Epidermal melanocyte (primary cell): Measurements from ENCODE around the gene TARDBP.
"Not testable (repeated sequence)": the region's sequence is repeated elsewhere in the genome, so short reads cannot be mapped to it uniquely, and the experiment has no call there.

Experiments used
- DNase-seq: peaks from one replicate; pipeline ENCODE4 v3.0.0; 2011; ENCODE audit warnings: low spot score; ENCODE audit not compliant: insufficient read length

The TARDBP gene

DNA sequence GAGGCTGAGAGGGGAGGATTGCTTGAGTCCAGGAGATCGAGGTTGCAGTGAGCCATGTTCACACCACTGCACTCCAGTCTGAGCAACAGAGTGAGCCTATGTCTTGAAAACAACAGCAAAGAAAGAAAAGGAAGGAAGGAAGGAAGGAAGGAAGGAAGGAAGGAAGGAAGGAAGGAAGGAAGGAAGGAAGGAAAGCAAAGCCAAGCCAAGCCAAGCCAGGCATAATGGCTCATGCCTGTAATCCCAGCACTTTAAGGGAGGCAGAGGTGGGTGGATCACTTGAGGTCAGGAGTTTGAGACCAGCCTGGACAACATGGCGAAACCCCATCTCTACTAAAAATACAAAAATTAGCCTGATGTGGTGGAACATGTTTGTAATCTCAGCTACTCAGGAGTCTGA lies 20.4 kb upstream of the TARDBP start:
- not testable (repeated sequence) for DNase-seq

DNA sequence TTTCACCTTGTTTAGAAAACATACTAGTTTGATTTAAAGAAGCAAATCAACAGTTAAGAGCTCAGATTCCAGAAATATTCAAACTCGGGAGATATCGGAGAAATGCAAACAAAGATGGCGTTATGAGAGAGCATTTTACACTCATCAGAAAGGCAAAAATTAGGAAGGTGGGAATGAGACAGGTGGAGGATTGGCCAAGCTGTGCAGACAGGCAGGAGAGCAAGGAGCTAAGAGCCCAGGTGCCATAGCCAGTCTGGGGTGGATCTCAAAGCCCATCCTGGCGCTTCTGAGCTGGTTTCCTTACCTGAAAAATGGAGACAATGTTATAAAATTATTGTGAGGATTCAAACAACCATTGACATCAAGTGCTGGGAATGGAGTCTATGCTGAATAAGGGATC lies 19.6 kb upstream of the TARDBP start:
- no peak for DNase-seq

- DNase-seq = no peak
Measured at GRCh38 chr1:10996100-10996499, 16.4 kb upstream of the TARDBP start.

GRCh38 chr1:11000526-11000925 lies 11.9 kb upstream of the TARDBP start:
- no peak for DNase-seq

DNA sequence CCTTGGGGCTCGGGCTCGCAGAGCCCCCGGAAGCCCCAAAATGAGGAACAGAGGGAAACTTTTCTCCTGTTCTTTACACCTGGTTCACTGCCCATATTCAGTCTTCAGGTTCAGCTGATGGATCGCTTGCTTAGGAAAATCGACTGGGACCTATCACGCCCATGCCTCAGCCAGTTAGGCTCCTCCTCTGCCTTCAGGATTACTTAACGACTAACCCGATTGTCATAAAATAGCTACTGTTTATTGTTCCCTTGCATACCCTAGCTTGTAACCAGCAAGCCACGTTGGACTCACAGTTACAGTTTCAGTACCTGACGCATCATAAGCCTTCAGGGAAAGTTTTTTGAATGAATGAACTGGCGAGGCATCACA lies 692 bp downstream of the TARDBP start:
- no peak for DNase-seq

DNA sequence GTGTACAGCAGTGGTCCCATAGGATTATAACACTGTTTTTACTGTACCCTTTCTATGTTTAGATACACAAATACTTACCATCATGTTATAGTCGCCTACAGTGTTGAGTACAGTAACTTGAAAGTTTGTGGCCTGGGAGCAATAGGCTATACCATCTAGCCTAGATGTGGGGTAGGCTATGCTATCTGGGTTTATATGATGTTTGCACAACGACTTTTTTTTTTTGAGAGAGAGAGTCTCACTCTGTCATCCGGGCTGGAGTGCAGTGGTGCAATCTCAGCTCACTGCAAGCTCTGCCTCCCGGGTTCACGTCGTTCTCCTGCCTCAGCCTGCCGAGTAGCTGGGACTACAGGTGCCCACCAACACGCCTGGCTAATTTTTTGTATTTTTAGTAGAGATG lies 6.9 kb downstream of the TARDBP start:
- DNase-seq = not testable (repeated sequence)

- DNase-seq = no peak
Measured at GRCh38 chr1:11019971-11020370, 7.5 kb downstream of the TARDBP start.

DNA sequence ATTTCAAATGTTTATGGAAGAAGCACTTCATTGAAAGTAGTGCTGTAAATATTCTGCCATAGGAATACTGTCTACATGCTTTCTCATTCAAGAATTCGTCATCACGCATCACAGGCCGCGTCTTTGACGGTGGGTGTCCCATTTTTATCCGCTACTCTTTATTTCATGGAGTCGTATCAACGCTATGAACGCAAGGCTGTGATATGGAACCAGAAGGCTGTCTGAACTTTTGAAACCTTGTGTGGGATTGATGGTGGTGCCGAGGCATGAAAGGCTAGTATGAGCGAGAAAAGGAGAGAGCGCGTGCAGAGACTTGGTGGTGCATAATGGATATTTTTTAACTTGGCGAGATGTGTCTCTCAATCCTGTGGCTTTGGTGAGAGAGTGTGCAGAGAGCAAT lies 10.7 kb downstream of the TARDBP start:
- no peak for DNase-seq

GRCh38 chr1:11024154-11024873 lies 11.9 kb downstream of the TARDBP start:
- no peak for DNase-seq

GRCh38 chr1:11024874-11025203 lies 12.4 kb downstream of the TARDBP start:
- no peak for DNase-seq

- DNase-seq = no peak
Measured at GRCh38 chr1:11025618-11026017, 13.2 kb downstream of the TARDBP start.

GRCh38 chr1:11026052-11026451 lies 13.6 kb downstream of the TARDBP start:
- no peak for DNase-seq

DNA sequence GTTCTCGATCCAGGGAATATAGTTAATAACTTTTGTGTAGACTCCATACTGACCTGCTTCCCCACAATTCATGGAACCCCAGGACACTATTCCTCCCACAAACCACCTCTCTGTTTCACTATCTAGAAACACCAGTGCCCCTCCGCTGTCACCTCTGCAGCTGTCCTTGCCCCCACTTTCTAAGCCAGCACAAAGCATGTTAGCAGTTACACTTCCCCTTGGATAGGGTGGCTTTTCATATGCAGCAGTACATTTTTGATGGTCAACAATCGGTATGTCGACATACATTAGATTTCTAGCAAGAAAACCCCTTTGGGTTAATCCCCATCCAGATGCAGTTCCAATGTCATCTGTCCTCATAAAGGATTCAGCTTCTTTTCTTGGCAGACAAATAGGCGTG lies 14.4 kb downstream of the TARDBP start:
- DNase-seq = no peak

DNA sequence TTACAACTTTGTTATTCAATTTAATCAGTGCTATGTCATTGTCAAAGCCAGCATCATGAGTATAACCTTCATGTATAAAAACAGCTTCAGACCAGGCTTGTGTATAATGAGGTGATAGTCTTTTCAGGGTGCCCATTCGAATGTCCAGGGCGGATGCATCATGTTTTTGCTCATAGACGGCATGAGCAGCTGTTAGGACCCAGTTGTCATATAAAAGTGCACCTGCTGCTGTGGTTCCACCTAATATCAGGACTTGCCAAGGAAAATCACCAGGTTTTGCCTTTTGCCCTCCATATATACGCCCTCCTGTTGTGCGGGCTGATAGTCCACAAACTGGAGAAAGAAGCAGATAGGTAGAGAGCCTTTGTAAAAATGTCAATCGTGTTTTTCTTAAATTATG lies 14.9 kb downstream of the TARDBP start:
- DNase-seq = no peak

DNA sequence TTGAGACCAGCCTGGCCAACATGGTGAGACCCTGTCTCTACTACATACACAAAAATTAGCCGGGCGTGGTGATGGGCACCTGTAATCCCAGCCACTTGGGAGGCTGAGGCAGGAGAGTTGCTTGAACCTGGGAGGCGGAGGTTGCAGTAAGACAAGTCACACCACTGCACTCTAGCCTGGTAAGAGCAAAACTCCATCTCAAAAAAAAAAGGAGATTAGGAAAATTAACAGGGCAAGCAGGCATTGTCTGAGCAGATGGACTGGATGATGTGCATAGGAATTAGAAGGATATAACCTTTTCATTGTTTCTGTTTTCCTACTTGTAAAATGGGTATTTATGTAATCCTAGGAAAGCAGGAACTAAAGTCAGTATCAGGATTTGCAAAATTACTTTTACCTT lies 15.6 kb downstream of the TARDBP start:
- no peak for DNase-seq

- DNase-seq = no peak
Measured at GRCh38 chr1:11030865-11031264, 18.4 kb downstream of the TARDBP start.

DNA sequence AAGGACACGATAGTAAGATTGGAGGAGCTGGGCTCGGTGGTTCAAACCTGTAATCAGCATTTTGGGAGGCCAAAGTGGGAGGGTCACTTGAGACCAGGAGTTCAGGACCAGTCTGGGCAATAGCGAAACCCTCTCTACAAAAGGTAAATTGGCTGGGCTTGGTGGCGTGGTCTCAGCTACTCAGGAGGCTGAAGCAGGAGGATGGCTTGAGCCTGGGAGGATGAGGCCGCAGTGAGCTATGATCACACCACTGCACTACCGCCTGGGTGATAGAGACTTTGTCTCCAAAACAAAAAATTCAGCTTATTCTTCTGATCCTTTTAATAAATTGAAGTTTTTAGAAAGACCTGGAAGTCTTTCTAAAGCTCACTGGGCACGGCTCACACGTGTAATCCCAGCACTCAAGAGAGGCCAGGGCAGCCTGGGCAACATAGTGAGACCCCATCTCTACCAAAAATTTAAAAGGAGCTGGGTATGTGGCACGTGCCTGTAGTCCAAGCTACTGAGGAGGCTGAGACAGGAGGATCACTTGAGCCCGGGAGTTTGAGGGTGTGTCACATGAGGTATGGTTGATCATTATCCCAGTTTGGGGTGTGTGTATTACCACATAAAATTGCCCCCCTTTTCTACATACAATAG lies 19.3 kb downstream of the TARDBP start:
- DNase-seq = no peak

DNA sequence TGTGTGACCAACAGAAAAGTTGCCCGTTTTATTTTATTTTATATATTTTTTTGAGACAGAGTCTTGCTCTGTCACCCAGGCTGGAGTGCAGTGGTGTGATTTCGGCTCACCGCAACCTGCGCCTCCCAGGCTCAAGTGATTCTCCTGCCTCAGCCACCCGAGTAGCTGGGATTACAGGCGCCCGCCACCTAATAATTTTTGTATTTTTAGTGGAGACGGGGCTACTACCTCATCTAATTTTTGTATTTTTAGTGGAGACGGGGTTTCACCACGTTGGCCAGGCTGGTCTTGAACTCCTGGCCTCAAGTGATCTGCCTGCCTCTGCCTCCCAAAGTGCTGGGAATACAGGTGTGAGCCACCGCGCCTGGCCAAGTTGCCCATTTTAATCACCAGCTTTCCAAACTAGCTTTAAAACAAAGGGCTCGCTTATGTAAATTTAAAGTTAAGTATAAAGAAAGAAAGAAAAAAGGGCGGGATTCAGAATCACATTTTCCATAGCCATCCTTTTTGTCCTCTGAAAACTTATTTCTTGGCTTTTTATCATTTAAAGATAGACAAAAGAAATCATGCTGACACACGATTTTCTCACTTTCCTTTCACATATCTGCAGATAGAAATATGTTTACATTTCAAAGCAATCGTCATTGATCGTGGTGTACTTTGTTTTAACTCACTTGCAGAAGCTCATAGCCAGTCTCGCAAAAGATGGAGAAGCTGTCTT lies 24.7 kb downstream of the TARDBP start:
- not testable (repeated sequence) for DNase-seq

DNA sequence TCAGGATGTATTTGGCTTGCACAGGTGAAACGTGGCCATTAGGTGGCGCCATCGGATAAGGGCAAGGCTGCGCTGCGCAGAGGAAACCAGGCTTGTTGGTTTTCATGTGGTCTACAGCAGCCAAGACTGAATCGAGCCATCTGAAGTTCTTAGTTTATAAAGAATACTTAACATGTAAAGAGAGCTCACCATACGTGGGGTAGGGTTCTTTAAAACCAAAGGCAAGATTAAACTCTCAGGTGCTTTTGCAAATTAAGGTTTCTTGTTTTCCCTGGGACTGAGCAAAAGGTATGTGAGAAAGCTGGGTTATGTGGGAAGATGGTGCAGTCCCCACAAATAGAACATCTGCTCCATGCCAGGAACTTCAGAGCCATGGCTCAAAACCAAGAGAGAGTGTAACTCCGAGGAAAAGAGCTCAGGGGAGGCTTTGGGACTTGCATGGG lies 25.3 kb downstream of the TARDBP start:
- peak; percentile 94 for DNase-seq

DNA sequence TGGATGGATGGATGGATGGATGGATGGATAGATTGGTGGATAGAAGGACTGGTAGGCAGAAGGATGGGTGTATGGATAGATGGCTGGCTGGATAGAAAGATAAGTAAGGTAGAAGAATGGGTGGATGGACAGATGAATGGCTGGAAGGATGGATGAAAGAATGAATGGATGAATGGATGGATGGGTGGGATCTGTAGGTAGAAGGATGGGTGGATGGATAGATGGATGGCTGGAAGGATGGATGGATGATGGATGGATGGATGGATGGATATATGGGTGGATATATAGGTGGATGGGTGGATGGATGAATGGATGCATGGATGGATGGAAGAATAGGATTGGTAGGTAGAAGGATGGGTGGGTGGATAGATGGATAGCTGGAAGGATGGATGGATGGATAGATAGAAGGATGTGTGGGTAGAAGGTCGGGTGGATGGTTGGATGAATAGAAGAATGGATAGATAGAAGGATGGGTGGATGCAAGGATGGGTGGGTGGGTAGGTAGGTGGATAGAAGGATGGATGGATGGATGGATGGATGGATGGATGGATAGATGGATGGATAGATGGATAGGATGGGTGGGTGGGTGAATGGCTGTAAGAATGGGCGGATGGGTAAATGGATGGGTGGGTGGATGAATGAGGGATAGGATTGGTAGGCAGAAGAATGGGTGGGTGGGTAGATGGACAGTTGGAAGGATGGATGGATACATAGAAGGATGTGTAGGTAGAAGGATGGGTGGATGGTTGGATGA lies 27.1 kb downstream of the TARDBP start:
- DNase-seq = peak; percentile 5

GRCh38 chr1:11040105-11040429 lies 27.6 kb downstream of the TARDBP start:
- DNase-seq = not testable (repeated sequence)

DNA sequence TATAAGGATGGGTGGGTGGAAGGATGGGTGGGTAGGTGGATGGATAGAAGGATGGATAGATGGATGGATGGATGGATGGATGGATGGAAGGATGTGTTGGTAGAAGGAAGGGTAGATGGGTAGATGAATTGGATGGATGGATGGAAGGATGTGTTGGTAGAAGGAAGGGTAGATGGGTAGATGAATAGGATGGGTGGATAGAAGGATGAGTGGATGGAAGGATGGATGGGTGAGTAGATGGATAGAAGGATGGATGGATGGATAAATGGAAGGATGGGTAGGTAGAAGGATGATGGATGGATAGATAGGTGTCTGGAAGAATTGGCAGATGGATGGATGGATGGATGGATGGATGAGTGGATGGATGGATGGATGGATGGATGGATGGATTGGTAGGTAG lies 28.6 kb downstream of the TARDBP start:
- no peak for DNase-seq
